HG03095 (cell line): ENCODE data around the gene POLR1G.
"Not testable (repeated sequence)": the region's sequence is repeated elsewhere in the genome, so short reads cannot be mapped to it uniquely, and the experiment has no call there.

Experiments
- ATAC-seq: cut with Tn5 transposase; IDR thresholded peaks from one replicate; pipeline ENCODE4 v1.9.1; 2021; ENCODE audit warnings: moderate library complexity; ENCODE audit not compliant: unreplicated experiment

Gene POLR1G

DNA sequence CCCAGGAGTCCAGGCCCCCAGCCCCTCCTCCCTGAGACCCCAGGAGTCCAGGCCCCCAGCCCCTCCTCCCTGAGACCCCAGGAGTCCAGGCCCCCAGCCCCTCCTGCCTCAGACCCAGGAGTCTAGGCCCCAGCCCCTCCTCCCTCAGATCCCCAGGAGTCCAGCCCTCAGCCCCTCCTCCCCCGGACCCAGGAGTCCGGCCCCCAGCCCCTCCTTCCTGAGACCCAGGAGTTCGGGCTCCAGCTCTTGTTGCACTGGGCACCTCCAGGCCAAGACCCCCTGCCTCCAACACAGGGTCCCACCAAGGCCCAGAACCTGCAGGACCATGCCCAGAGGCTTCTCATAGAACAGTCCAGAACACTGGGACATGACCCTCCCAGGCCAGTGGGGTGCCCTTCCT lies 13.5 kb downstream of the POLR1G start:
- ATAC-seq = no peak

DNA sequence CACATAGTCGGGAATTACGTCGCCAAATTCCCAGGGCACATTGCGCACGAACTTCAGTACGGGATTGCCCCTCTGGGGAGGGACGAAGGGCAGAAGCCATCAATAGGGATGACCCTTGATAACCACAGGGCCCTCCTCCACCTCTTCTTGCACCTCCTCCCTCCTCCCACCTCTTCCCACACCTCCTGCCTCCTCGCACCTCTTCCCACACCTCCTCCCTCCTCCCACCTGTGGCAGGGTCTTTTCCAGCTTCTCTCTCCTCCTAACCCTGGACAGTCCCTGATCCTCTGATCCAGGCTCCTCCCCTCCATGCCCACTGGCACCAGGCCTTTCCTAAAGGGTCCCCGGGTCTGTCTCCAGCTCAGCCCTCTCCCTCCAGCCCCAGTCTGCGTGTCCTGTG lies 13.9 kb downstream of the POLR1G start:
- ATAC-seq = no peak

DNA sequence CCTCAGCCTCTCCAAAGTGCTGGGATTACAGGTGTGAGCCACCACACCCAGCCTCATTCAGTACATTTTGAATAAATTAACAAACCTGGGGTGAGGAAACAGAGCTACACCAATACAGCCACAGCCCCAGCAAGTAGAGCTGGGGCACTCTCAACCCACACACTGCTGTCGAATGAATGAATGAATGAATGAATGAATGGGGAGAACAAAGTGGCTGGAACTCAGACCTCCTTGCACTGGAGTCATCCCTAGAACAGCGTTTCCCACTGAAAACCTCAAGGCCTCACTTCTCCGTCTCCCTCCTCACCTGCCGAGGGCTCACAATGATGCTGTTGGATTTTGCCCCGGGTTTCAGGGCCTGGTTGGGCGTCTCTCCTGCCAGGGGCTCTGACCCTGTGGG lies 14.4 kb downstream of the POLR1G start:
- no peak for ATAC-seq

DNA sequence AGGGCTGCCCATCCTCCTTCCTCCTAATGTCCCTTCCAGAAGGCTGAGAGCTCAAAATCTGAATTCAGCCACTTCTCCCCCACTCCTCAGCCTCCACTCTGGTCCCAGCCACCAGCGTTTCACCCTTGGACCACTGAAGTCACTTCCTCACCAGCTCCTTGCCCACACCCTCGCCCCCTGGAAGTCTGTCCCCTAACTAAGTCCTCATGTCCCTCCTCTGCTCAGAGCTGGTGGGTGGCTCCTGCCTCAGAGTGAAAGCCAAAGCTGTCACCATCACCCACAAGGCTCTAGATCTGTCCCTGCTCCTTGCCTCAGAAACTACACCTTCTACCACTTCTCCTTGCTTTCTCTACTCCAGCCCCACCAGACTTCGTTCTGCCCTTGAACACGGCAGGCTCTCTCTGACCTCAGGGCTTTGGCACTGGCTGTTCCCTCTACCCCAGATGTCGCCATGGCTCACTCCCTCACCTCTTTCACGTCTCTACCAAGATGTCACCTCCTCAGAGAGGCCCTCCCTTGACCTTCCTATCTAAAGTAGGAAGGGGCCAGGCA lies 15.6 kb downstream of the POLR1G start:
- ATAC-seq = no peak

DNA sequence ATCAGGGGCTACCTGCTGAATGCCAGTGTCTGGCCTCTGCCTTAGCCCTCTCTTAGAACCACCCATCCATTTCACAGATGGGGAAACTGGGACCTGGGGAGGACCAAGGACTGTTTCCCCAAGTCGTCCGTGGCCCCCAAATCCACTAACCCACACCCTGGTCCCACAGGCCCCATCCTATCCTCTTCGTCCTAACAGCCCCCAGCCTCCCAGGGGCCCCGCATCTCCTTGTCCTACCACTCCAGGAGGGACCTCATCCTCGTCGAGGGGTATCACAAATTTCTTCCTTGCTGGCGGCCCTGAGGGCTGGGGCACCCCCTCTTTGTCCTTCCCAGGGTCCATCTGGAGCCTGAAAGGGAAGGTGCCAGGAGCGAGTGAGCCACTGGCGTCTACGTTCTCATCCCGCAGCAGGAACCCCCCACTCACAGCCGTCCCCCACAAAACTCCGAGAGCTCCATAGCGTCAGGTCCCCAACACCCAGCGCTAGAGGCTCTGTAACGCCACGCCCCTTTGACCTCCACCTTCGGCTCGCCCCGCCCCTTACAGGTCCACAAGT lies 16.7 kb downstream of the POLR1G start:
- no peak for ATAC-seq

DNA sequence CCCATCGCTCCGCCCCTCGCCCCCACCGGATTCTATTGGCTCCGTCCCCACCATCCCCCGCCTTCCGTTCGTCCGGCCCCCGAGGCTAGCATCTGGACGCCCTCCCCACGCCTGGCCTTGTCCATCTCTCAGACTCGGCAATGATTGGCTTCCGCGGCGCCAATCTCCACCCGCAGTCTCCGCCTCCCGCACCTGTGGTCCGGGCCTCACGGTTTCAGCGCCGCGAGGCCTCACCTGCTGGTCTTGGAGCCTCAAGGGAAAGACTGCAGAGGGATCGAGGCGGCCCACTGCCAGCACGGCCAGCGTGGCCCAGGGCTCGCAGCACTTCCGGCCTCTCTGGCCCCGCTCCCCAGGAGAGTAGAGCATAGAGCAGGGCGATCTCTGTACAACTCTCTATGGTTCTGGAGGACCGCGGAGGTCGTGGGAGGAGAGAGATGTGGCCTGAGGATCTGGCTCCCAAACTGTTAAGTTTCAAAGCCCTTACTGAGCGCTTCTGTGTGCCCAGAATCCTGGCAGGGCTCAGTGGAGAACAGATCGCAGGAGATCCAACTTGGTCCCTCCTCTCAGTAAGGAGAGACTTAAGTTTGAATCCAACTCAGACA lies 17.2 kb downstream of the POLR1G start, which contains the start of gene ERCC1:
Gene ERCC1, minus strand, starts transcription at position 329 of the 602 bp plus-strand sequence. CDS start 543 bp downstream, outside the sequence.
- peak; percentile 51 for ATAC-seq

DNA sequence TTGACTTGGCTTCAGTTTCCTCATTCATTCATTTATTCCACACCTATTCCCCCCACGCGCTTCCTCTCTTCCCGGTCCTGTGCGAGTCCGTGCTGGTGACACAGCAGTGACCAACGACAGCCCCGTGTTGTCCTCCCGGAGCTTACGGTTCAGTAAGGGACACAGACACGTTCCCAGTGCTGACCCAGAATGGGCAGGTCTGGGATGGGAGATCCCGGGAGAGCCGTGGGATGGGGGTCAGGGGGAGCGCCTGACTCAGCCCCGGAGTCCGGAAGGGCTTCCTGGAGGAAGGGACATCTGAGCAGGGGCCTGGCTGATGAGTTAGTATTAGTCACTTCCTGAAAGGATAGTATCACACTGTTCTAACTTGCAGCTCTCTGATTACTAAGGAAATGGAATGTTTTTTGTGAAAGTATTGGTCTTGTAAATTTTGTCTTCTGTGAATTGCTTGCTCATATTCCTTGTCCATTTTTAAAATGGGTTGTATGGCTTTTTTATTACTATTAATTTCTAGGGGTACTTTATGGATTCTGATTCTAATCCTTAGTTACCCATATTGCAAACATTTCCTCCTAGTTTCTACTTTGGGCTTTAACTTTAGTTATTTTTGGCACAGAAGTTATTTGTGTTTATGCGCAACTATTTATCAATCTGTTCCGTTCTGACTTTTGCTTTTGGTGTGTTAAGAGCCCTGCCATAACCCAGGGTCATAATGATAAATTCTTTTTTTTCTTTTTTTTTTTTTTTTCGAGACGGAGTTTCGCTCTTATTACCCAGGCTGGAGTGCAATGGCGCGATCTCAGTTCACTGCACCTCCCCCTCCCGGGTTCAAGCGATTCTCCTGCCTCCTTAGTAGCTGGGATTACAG lies 18.0 kb downstream of the POLR1G start:
- ATAC-seq = no peak

DNA sequence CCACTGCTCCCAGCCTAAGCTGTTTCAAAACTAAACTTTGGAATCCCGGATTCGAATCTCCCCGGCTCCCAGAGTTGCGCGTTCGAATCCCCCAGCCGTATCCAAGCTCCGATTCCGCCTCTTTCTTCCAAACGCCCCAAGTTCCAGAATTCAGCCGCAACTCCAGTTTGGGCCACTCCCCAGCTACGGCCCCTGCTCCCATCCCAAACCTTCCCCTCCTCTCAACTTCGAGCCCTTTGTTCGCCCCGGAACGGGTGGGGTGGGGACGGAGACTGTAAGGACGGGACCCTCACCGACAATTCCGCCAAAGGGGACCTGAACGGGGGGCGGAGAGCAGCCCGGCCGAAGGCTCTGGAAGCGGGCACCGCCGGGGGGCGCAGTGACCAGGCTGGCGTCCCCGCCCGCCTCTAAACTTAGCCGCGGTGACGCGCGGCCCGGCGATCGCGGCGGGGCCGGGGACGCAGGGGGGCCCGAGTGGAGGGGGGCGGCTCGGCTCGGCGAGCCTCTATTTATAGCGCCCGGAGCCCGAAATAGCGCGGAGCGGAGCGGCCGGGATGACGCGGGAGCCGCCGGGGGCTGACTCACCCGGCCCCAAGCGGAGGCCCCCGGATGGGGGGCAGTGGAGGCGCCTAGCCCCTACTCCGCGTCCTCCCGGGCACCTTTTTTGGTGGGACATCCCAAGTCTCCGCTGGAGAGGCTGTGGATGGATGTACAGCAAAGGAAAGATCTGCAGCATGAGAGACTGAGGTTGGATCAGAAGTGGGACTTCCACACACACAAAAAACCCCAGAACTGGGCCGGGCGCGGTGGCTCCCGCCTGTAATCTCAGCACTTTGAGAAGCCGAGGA lies 22.2 kb downstream of the POLR1G start:
- ATAC-seq = no peak

DNA sequence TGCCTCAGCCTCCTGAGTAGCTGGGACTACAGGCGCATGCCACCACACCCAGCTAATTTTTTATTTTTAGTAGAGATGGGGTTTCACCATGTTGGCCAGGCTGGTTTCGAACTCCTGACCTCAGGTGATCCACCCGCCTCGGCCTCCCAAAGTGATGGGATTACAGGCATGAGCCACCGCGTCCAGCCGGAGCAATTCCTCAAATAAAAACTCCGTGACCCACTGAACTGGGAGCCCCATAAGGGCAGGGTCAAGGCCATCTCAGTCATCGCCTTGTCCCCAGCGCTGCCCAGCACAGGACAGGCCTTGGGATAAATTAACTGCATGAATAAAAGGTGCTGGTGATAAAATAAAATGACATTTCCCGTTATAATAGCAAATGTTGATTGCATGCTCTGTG lies 23.5 kb downstream of the POLR1G start:
- not testable (repeated sequence) for ATAC-seq

DNA sequence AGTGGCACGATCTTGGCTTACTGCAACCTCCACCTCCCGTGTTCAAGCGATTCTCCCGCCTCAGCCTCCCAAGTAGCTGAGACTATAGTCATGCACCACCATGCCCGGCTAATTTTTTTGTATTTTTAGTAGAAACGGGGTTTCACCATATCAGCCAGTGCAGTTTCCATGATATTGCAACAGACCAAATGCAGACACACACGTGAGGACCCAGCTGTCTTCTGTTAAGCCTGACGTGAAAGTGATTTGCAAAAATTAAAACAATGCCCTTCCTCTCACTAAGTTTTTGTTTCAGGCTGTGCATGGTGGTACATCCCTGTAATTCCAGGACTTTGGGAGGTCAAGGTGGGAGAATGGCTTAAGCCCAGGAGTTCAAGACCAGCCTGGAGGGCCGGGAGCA lies 24.6 kb downstream of the POLR1G start:
- ATAC-seq = not testable (repeated sequence)

DNA sequence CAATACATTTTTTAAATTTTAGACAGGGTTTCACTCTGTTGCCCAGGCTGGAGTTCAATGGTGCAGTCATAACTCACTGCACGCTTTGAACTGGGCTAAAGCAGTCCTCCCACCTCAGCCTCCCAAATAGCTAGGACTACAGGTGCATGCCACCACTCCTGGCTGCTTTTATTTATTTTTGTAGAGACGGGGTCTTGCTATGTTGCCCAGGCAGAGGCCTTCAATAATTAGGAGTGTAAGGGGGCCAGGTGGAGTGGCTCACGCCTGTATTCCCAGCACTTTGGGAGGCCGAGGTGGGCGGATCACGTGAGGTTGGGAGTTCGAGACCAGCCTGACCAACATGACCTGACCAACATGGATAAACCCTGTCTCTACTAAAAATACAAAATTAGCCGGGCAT lies 26.1 kb downstream of the POLR1G start:
- ATAC-seq = not testable (repeated sequence)

DNA sequence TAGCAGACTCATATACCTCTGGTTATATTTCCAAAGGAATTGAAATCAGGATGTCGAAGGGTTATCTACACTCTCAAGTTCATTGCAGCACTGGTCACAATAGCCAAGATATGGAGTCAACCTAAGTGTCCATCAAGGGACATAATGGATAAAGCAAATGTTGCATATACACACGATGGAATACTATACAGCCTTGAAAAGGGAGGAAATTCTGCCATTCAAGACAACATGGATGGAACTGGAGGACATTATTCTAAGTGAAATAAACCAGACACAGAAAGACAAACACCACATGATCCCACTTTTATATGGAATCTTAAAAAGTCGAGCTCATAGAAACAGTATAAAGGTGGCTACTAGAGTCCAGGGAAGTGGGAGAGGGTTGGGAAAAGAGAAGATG lies 30.9 kb downstream of the POLR1G start:
- no peak for ATAC-seq

DNA sequence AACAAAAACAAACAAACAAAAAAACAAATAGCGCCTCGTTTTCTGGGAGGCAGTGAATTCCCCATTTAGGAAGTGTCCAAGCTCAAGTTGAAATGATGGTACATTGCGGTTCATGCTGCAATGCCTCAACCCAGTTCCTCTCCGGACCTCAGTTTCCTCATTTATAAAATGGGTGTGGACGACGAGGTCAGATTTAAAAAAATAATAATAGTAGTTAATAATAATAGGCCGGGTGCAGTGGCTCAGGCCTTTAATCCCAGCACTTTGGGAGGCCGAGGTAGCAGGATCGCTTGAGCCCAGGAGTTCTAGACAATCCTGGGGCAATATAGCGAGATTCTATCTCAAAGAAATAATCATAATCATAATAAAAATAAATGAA lies 32.7 kb downstream of the POLR1G start:
- no peak for ATAC-seq

DNA sequence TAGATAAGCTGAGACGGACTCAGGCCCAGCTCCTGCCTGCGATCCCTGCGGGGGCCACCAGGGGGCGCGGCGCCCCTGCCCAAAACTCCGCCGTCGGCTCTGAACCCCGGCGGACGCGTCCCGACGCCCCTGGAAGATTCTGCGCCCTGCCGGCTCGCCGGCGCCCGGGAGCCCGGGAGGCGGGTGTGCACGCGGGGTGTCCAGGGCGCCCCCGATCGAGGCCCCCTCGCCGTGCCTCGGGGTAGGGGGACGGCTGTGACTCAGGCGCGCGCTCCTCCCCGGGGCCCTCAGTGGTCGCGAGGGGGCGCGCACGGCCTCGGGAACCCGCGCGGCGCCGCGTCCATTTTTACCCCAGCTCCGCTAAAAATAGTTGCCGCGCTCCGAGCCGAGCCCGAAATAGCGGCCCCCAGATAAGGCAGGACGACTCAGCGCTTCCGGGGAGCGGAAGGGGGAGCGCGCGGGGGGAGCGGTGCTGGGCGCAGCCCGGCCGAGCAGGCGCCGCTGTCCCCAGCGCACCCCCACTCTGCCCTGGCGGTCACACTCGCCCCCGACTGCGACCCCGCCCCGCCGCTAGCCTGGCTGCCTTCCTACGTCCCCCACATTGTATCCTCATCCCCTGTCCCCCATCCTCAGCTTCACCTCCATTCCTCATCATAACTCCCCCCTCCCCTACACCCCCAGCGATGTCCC lies 33.3 kb downstream of the POLR1G start:
- ATAC-seq = peak; percentile 49

DNA sequence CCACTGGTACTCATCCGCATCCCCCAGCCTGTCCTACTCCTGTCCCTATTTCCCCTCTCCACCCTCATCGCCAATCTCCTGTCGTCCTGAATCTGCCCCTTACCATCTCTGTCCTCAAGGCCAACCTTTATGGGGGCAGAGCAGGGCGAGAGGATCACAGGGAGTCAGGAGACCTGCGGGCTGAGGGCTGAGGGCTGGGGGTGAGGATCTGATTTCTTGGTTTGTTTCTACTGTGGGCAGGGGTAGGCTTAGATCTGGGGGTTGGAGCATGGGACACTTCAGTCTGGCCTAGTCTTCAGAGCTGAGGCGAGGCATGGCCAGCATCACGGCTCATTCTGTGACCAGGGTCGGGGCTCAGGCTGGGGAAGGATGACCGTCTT lies 33.8 kb downstream of the POLR1G start:
- no peak for ATAC-seq

DNA sequence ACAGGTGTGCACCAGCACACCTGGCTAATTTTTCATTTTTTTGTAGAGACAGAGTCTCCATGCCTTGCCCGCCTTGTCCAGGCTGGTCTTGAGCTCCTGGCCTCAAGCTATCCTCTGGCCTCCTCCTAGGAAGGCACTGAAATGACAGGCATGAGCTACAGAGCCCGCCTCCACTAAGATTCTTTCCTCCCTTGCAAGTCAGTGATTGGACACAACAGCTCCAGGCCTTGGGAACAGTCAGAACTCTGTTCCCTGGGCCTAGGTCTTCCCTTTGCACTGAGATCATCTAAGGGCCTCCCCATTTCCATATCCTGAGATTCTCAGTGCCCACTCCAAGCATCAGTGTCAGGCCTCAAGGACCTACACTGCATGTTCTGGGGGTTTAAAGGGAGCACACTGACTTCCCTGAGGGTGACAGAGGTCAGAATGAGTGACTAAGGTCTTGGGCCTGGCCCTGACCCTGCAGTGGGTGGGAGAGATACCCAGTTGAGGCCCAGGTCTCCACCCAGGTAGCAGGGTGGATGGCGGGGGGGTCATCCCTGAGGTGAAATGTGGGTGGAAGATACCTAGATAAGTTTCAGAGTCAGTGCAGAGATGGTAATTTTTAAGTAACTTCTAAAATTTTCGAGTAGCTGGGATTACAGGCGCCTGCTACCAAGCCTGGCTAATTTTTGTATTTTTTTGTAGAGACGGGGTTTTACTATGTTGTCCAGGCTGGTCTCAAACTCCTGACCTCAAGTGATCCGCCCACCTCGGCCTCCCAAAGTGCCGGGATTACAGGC lies 34.6 kb downstream of the POLR1G start:
- no peak for ATAC-seq

DNA sequence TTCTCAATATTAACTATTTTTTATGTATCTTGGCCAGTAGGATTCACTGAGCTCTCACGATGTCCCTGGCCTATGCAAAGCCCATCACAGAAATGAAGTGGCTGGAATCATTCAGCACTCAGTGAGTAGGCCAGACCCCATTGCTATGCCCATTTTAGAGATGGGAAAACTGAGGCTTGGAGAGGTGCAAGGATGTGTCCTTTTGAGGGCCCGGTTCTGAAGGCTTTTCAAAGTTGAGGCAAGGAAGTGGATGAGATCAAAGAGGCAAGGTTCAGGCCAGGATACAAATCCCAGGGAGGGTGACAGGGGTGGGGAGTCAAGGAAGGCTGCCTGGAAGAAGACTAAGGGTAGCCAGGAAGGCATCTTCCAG lies 35.9 kb downstream of the POLR1G start:
- no peak for ATAC-seq

DNA sequence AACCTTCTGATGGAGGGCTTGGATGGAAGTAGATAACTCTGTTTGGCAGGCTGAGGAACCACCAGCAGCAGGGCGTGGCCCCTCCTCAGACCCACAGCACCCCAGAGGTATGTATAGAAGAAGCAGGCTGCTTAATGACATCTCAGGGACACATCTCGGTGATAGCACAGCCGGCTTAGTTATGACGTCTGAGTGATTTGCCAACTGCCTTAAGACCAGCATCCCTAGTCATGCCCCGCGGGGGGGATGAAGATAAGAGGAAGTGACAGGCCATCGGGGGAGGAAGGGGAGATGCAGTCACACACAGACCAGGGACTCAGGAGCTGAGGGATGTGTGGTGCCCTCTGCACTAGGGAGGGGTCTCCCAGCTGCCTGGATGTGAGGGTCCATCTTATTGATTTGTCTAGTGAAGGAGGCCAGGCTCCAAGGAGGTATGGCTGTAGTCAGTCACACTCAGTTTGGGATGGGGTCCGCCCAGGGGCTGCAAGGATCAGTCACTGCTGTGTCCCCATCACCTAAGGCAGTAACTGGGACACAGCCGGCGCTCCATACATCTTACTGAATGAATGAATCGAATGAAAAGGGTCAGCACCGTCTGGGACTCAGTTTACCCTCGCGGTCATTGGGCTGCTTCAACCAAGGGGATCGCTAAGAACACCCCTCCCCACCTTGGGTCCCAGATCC lies 36.5 kb downstream of the POLR1G start:
- ATAC-seq = no peak
